PC-9 (cell line): Measurements from ENCODE around the gene NSF.
"Not testable (repeated sequence)": the region's sequence is repeated elsewhere in the genome, so short reads cannot be mapped to it uniquely, and the experiment has no call there.

Experiments used
- EZH2 ChIP-seq: fragments of 200-600 bp; sonication (generic); IDR thresholded peaks from 2 replicates; pipeline ENCODE4 v1.8.0; 2017; ENCODE audit warnings: antibody characterized with exemption, low read depth
- TF ChIP-seq, protein P1 (sequence below): fragments of 200-600 bp; sonication (generic); conservative IDR thresholded peaks from 2 replicates; pipeline ENCODE4 v1.6.1; 2017; ENCODE audit warnings: mixed run types, antibody characterized with exemption, mild to moderate bottlenecking, moderate library complexity

DNA sequence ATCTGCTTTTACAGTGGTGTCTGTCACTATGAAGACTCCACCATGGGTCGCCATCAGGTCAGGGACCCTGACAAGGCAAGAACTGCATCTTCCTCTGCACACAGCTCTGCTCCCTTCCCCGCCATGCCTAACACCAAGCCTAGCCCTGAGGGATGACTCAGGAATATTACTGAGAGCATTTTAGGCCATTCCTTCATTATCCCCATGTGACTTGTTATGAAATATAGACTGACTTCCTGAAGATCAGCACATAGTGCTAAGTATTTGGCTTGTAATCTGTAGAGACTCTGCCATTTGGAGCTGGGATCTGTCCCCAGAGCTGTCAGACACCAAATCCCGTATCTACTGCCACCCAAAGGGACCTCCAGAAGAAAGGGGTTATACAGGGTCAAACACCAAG, 30.4 kb upstream of the NSF start:
- TF ChIP-seq, protein P1, sequence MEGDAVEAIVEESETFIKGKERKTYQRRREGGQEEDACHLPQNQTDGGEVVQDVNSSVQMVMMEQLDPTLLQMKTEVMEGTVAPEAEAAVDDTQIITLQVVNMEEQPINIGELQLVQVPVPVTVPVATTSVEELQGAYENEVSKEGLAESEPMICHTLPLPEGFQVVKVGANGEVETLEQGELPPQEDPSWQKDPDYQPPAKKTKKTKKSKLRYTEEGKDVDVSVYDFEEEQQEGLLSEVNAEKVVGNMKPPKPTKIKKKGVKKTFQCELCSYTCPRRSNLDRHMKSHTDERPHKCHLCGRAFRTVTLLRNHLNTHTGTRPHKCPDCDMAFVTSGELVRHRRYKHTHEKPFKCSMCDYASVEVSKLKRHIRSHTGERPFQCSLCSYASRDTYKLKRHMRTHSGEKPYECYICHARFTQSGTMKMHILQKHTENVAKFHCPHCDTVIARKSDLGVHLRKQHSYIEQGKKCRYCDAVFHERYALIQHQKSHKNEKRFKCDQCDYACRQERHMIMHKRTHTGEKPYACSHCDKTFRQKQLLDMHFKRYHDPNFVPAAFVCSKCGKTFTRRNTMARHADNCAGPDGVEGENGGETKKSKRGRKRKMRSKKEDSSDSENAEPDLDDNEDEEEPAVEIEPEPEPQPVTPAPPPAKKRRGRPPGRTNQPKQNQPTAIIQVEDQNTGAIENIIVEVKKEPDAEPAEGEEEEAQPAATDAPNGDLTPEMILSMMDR, result not testable (repeated sequence)
- not testable (repeated sequence) for TF ChIP-seq EZH2
